CD14-positive monocyte (primary cell): ENCODE data around the gene CCR7. TPM values are rescaled to one million over a fixed set of nuclear protein-coding genes. Genes with fewer than 3 reads are reported as not detected.

Experiments used
- DNase-seq, 3 donors: peaks; one replicate each; pipeline ENCODE4 v3.0.0-alpha.2; 2011 to 2022
- H2AFZ ChIP-seq: 2 replicates; pipeline ENCODE4 v1.6.0; 2012; ENCODE audit warnings: mild to moderate bottlenecking, low read depth, low read length, inconsistent platforms; ENCODE audit not compliant: insufficient read depth, poor library complexity, severe bottlenecking
- H3K27ac ChIP-seq, 2 donors: 1 replicate in 1 of 2; 2 replicates in 1 of 2; pipeline ENCODE4 v1.5.1; 2012 to 2013; ENCODE audit warnings: low read length in 2 of 2, control low read depth in 1 of 2, inconsistent platforms in 1 of 2, low read depth in 1 of 2, mild to moderate bottlenecking in 1 of 2
- H3K27me3 ChIP-seq, 2 donors: one replicate each; pipeline versions ENCODE4 v1.6.0 to v1.6.1; 2011 to 2013; ENCODE audit warnings: low read length in 2 of 2; ENCODE audit not compliant: control insufficient read depth in 2 of 2, insufficient read depth in 2 of 2
- H3K36me3 ChIP-seq, 2 donors: replicated peaks in 1 of 2; 1 replicate in 1 of 2; 2 replicates in 1 of 2; pipeline versions ENCODE4 v1.5.1 to v1.6.1; 2012 to 2013; ENCODE audit warnings: low read length in 2 of 2, control low read depth in 1 of 2, inconsistent platforms in 1 of 2, mild to moderate bottlenecking in 1 of 2; ENCODE audit not compliant: insufficient read depth in 2 of 2, control insufficient read depth in 1 of 2
- H3K4me1 ChIP-seq, 2 donors: 1 replicate in 1 of 2; 2 replicates in 1 of 2; pipeline versions ENCODE4 v1.5.1 to v1.6.1; 2012 to 2013; ENCODE audit warnings: low read length in 2 of 2, control low read depth in 1 of 2, inconsistent platforms in 1 of 2, mild to moderate bottlenecking in 1 of 2, moderate library complexity in 1 of 2; ENCODE audit not compliant: insufficient read depth in 2 of 2, control insufficient read depth in 1 of 2
- H3K4me2 ChIP-seq: replicated peaks from 2 replicates; pipeline ENCODE3; 2012; ENCODE audit warnings: low read length, moderate library complexity, mild to moderate bottlenecking; ENCODE audit not compliant: poor library complexity, severe bottlenecking; ENCODE audit errors: extremely low read depth
- H3K4me3 ChIP-seq, 3 experiments: fragments of 200-600 bp in 1 of 3; sonication (generic) in 1 of 3; replicated peaks in 1 of 3; 1 replicate in 2 of 3; 2 replicates in 1 of 3; pipeline ENCODE4 v1.5.1; 2011 to 2013; ENCODE audit warnings: low read length in 3 of 3, mild to moderate bottlenecking in 3 of 3, control low read depth in 2 of 3, low read depth in 2 of 3, inconsistent platforms in 1 of 3, moderate library complexity in 1 of 3
- H3K79me2 ChIP-seq: 2 replicates; pipeline ENCODE4 v1.6.0; 2012; ENCODE audit warnings: mild to moderate bottlenecking, control low read depth, inconsistent platforms, low read length, moderate library complexity; ENCODE audit not compliant: insufficient read depth
- H3K9ac ChIP-seq: 2 replicates; pipeline ENCODE4 v1.6.0; 2017; ENCODE audit warnings: low read length, mild to moderate bottlenecking; ENCODE audit not compliant: insufficient read depth, poor library complexity, severe bottlenecking
- H3K9me3 ChIP-seq, 2 donors: replicated peaks in 1 of 2; 1 replicate in 1 of 2; 2 replicates in 1 of 2; pipeline versions ENCODE4 v1.5.1 to v1.6.1; 2012 to 2013; ENCODE audit warnings: low read length in 2 of 2, control low read depth in 1 of 2; ENCODE audit not compliant: control insufficient read depth in 1 of 2, insufficient read depth in 1 of 2
- H4K20me1 ChIP-seq: 2 replicates; pipeline ENCODE4 v1.6.0; 2012; ENCODE audit warnings: mild to moderate bottlenecking, low read length, control low read depth, moderate library complexity; ENCODE audit not compliant: insufficient read depth
- H3K27ac Mint-ChIP-seq, 7 donors: one replicate each; pipeline ENCODE4 v1.8.0; 2020; ENCODE audit warnings: mild to moderate bottlenecking in 7 of 7, mixed read lengths in 7 of 7, moderate library complexity in 6 of 7, inconsistent platforms in 2 of 7
- H3K27me3 Mint-ChIP-seq, 3 donors: one replicate each; pipeline ENCODE4 v1.8.0; 2021 to 2022; ENCODE audit warnings: low read depth in 3 of 3, mild to moderate bottlenecking in 3 of 3, mixed read lengths in 3 of 3, moderate library complexity in 3 of 3, inconsistent platforms in 1 of 3
- H3K36me3 Mint-ChIP-seq, 2 donors: one replicate each; pipeline ENCODE4 v1.8.0; 2020; ENCODE audit warnings: mixed read lengths in 2 of 2, inconsistent platforms in 1 of 2, mild to moderate bottlenecking in 1 of 2
- H3K4me1 Mint-ChIP-seq: one replicate; pipeline ENCODE4 v1.8.0; 2020; ENCODE audit warnings: mild to moderate bottlenecking, mixed read lengths
- H3K4me3 Mint-ChIP-seq, 2 donors: one replicate each; pipeline ENCODE4 v1.8.0; 2020; ENCODE audit warnings: mild to moderate bottlenecking in 2 of 2, mixed read lengths in 2 of 2, moderate library complexity in 1 of 2
- H3K9me3 Mint-ChIP-seq, 7 donors: one replicate each; pipeline ENCODE4 v1.8.0; 2020 to 2022; ENCODE audit warnings: mixed read lengths in 7 of 7, mild to moderate bottlenecking in 6 of 7, moderate library complexity in 6 of 7, inconsistent platforms in 2 of 7
- CTCF ChIP-seq: fragments of 200-600 bp; IDR thresholded peaks from one replicate; pipeline ENCODE4 v1.8.0; 2022; ENCODE audit warnings: antibody characterized with exemption, mild to moderate bottlenecking
- WGBS: methylation state at CpG from one replicate; pipeline ENCODE4 v1.1.5; 2013; ENCODE audit warnings: missing lambda C conversion rate; ENCODE audit not compliant: insufficient coverage; 5-methylcytosine and 5-hydroxymethylcytosine counted together
- intact Hi-C, 2 donors: fragments of 100-400 bp; cut with micrococcal nuclease; formaldehyde crosslinking; loops; one replicate each; pipeline versions ENCODE4 v1.15.0 to v1.15.1; 2023
- polyA plus RNA-seq, 3 donors: library from polyadenylated mRNA; depleted of rRNA in 1 of 3; unstranded in 2 of 3; stranded (reverse) in 1 of 3; fragments of 300-500 nt in 2 of 3; fragments of >200 nt in 1 of 3; fragmentation: Illumina TruSeq in 2 of 3; gene quantifications; 1 replicate in 2 of 3; 2 replicates in 1 of 3; pipeline ENCODE4 v1.2.3, GENCODE V29; 2012 to 2021

CCR7 gene
- polyA plus RNA-seq, 3 donors: 0.15 to 2.1 (median 1.2) TPM

- Histone ChIP-seq H3K4me2 (no peak overlapping the region), H3K9me3 (no peaks in the 10 kb centered on the region), H3K27ac (no peak overlapping the region), H4K20me1 (no peaks in the 10 kb centered on the region), H2AFZ (no peak overlapping the region), H3K4me1 (no peaks in the 10 kb centered on the region), H3K36me3 (no peaks in the 10 kb centered on the region), H3K79me2 (no peaks in the 10 kb centered on the region), H3K27me3 (peaks cover 2 to 8% of the 10 kb centered on the region in 2 donors), H3K4me3 (no peak overlapping the region), H3K9ac (no peak overlapping the region)
- 95% methylated on average over 3 of the region's 7 CpGs for WGBS
- TF ChIP-seq CTCF: no peak
- peak overlapping the region in 1 of 7 donors; percentile 66 for H3K27ac Mint-ChIP-seq
- peaks cover 13% of the 10 kb centered on the region for H3K4me1 Mint-ChIP-seq
- H3K27me3 Mint-ChIP-seq: peaks cover 19 to 37% (median 23%) of the 10 kb centered on the region in 3 donors
- no peak for DNase-seq
- H3K9me3 Mint-ChIP-seq: peaks cover 0 to 9% (median 6%) of the 10 kb centered on the region in 7 donors
- intact Hi-C loops: no loop called here
- H3K4me3 Mint-ChIP-seq: no peak overlapping the region
- H3K36me3 Mint-ChIP-seq: no peaks in the 10 kb centered on the region
These were observed 3.0 kb upstream of the CCR7 start for GRCh38 chr17:40568074-40568836.

- H3K9me3 ChIP-seq: no peaks in the 10 kb centered on the region
- H3K27ac ChIP-seq: no peak overlapping the region
- no peak overlapping the region for H3K27ac Mint-ChIP-seq
- no peaks in the 10 kb centered on the region for H3K4me1 ChIP-seq
- no peak overlapping the region for H2AFZ ChIP-seq
- peaks cover 0 to 8% (median 6%) of the 10 kb centered on the region in 7 donors for H3K9me3 Mint-ChIP-seq
- H3K4me2 ChIP-seq: no peak overlapping the region
- H4K20me1 ChIP-seq: no peaks in the 10 kb centered on the region
- no peak for DNase-seq
- H3K27me3 ChIP-seq: peaks cover 2 to 8% of the 10 kb centered on the region in 2 donors
- no peaks in the 10 kb centered on the region for H3K79me2 ChIP-seq
- H3K36me3 Mint-ChIP-seq: no peaks in the 10 kb centered on the region
- no peak overlapping the region for H3K9ac ChIP-seq
- peaks cover 19 to 40% (median 27%) of the 10 kb centered on the region in 3 donors for H3K27me3 Mint-ChIP-seq
- TF ChIP-seq CTCF: no peak
- WGBS: no CpG with 5 or more reads among the region's 2 CpGs
- peaks cover 7% of the 10 kb centered on the region for H3K4me1 Mint-ChIP-seq
- H3K4me3 ChIP-seq: no peak overlapping the region
- intact Hi-C loops: no loop called here
- no peaks in the 10 kb centered on the region for H3K36me3 ChIP-seq
- H3K4me3 Mint-ChIP-seq: no peak overlapping the region
These were observed 2.1 kb upstream of the CCR7 start for GRCh38 chr17:40567377-40567776.
